HG02885 (cell line): Measurements from ENCODE around the gene DIP2C.
A peak's percentile ranks its signal among the peaks of the same experiment; 100 is the strongest.
"Not testable (repeated sequence)": the region's sequence is repeated elsewhere in the genome, so short reads cannot be mapped to it uniquely, and the experiment has no call there.

ENCODE experiments used
- ATAC-seq: cut with Tn5 transposase; IDR thresholded peaks from one replicate; pipeline ENCODE4 v1.9.1; 2021; ENCODE audit warnings: mild to moderate bottlenecking; ENCODE audit not compliant: unreplicated experiment, poor library complexity

DIP2C gene

DNA sequence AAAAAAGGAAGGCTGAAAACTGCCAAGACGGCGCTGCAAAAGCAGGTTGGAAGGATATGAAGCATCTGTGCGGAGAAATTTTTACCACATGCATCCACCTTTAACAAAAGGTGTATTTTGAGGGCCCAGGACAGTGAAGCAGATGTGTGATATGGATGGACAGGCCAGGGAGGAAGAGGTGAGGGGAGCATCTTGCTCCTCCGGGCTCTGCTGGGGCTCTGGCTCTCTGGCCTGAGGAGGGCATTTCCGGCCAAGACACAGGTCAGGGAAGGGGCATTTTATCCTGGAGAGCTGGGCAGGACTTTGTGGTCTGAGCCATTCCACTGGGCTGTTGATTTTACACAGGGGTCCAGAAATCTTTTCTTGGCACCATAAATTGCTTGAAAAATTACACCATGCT, 379.1 kb downstream of the DIP2C start:
- ATAC-seq, result no peak

GRCh38 chr10:308572-309085, 380.8 kb downstream of the DIP2C start:
- no peak for ATAC-seq

DNA sequence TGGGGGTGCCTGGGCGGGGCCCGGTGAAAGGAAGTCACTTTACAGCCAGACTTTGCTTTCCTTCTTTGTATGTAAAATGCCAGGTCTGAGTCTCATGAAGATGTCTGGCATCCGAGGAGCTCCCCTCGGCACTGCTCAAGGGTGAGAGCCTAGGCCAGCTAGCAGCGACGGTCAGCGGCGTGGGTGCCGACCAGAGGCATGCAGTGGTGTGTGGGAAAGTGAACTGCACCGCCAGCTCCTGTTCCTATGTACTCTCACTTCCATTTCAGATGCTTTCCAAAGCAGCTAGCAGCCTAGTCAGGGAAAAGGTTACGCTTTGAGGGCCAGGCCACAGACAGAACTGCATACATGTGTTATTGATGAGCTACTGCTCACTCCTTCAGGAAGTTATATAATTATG, 381.4 kb downstream of the DIP2C start:
- ATAC-seq, result peak; percentile 60

GRCh38 chr10:307659-308058, 381.8 kb downstream of the DIP2C start:
- no peak for ATAC-seq

DNA sequence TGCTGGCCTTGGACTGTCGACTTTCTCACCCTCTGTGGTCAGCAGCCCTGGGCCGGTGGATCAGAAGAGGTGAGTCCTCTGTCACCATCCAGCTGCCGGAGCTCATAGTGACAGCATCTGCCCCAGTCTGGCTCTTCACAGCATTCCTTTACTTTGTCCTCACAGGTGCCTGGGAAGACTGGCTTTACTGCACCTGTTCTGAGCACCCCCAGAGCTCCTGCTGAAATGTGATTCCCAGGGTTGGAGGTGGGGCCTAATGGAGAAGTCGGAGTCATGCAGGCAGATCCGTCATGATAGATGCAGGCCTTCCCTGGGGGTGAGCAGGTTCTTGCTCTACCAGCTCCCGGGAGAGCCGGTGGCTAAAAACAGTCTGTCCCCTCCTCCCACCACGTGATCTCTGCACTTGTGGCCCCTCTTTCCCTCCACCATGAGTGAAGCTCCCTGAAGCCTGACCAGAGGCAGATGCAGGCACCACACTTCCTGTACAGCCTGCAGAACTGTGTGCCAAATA, 382.7 kb downstream of the DIP2C start:
- ATAC-seq, result no peak

GRCh38 chr10:306007-306674, 383.3 kb downstream of the DIP2C start:
- no peak for ATAC-seq

- ATAC-seq, result no peak
These were observed 384.4 kb downstream of the DIP2C start for GRCh38 chr10:305034-305433.

- ATAC-seq, result no peak
These were observed 387.9 kb downstream of the DIP2C start for GRCh38 chr10:301536-301935.

GRCh38 chr10:300580-300979, 388.9 kb downstream of the DIP2C start:
- not testable (repeated sequence) for ATAC-seq

- peak; percentile 74 for ATAC-seq
These were observed 389.5 kb downstream of the DIP2C start for GRCh38 chr10:299969-300368.

DNA sequence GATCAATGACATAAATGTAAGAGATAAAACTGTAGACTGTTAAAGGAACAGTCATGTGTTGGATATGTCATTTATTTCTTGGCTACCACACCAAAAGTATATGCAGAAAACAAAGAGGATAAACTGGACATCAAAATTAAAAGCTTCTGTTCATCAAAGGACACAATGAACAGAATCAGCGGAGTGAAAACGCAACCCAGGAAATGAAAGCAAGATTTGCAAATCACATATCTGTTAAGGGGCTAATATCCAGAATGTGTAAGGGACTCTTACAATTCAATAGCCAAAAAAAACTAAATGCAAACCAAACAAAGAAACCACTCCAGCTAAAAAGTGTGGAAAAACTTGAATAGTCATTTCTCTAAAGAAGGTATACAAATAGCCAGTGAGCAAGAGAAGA, 390.0 kb downstream of the DIP2C start:
- peak; percentile 56 for ATAC-seq

DNA sequence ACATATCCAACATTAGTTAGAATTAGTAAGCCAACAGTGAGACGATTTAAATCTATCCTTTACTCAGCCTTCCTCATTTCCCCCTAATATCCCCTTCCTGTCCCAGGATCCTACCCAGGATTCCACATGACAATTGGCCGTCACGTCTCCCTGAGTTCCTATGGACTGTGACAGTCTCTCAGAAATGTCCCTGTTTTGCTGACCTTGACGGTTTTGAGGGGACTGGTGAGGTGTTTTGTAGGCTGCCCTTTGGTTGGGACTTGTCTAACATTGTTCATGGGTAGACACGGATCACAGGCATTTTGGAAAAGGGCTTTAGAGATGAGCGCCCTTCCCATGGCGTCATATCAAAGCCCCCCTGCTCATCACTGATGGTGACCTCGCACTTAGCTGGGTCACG, 391.4 kb downstream of the DIP2C start:
- no peak for ATAC-seq

DNA sequence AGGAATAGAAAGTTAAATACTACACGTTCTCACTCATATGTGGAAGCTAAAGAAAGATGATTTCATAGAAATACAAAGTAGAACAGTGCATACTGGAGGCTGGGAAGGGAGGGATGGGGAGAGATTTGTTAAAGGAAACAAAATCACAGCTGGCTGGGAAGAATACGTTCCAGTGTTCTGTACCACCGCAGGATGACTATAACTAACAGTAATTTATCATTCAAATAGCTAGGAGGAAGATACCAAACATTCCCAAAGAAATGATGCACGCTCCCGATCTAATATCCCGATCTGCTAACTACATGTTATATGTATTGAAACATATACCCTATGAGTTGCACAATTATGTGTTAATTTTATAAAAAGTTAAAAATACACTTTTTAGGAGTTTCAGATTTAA, 391.9 kb downstream of the DIP2C start:
- no peak for ATAC-seq

GRCh38 chr10:293636-294035, 395.8 kb downstream of the DIP2C start:
- ATAC-seq, result no peak

DNA sequence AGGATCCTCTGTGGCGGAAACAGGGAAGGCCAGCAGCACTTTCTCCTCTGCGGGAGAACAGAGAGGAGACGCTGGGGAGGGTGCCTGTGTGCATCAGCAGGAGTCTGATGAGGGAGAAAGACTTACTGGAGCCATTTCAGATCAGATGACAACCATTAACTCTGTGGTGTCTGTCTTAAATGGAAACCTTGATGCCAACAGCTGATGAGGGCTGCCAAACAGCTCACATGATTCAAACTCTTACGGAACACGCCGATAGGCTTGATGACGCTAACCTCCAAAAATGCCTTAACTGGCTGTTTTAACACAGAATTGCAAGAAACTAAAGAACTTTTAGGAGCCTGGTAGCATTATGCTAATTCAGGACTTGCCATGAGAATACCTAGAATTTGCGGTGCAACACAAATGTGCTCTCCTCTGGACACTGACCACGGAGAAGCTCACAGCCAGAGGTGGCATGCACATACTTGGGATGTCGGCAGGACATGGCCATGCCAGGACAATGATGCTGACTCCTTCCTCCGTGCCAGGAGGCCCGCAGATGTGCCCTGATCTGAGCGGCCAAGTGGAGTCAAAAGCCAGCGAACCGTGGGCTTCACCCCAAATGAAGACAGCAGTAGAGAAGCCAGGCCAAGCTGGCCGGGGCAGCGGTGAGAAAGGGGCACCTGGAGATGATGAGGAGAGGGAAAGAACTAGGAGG, 399.3 kb downstream of the DIP2C start:
- no peak for ATAC-seq

GRCh38 chr10:289581-289980, 399.9 kb downstream of the DIP2C start:
- ATAC-seq, result no peak

DNA sequence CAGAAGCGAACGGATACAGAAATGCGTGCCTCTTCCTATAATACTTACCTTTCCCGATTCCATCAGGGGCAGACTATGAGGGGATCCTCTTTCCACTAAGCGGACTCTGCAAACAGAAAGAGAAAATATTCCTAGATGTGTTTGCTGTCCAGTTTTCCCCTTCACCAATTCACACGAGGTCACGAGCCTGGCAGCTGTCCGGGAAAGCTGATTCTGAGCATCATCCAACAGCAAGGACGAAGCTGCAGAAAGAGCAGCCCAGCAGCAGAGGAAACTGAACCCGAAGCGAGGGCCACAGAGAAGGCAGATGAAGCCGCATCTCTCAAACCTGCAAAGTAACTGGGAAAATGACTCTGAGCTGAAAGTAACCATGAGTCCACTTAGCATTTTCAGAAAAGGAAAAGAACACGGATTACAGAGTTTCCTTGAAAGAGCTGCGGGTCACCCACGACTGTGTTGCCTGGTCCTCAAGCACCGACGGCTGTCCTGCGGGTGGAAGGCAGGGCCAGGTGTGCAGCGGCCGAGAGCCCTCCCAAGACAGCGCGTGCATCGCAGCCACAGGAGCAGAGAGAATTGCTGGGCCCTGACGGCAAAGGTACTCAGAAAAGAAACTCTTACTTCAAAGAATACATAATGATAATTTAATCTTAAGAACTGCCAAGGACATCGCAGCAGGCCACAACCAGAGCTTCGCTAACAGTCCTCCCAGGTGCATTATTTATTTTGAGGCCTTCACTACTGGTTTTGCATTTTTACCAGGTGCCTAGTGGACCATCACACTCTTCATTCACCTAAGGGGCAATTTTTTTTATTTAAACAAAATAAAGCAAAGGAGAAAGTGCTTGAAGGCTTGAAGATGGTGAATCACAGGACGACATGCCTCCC, 400.9 kb downstream of the DIP2C start:
- ATAC-seq, result no peak

GRCh38 chr10:287814-288213, 401.7 kb downstream of the DIP2C start:
- no peak for ATAC-seq

DNA sequence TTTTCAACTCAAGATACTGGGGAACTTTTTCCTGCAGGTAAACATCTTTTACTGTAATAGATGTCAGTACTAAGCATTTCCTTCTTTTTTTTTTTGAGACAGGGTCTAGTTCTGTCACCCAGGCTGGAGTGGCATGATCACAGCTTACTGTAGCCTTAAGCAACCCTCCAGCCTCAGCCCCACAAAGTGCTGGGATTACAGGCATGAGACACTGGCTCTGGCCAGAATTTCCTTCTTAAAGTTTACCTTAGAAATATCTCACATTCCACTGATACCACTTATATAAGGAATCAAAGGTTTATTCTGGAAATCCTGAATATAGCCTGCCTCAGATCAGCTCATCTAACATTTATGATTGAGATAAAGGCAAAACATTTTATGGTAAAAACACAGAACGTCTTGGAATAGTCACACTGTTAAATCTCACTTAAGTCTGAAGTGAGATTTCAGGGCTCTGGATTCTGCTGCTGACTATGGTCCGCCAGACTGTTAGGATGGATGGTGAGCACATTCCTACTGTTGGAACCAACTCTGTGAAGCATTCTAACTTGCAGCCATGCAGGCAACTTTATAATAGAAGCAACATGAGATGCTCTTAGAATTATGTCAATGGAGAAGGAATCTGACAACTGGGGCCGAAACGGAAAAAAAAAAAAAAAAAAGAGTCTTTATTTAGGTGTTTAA, 402.3 kb downstream of the DIP2C start:
- no peak for ATAC-seq

- no peak for ATAC-seq
These were observed 404.3 kb downstream of the DIP2C start for GRCh38 chr10:285216-285615.
